GM12878 (cell line): ENCODE data around the gene SLC39A11.

Source experiments
- CEBPB ChIP-seq, 2 experiments: fragments of 150-350 bp in 1 of 2; IDR thresholded peaks; 2 replicates each; pipeline ENCODE4 v1.6.1; 2012 to 2014; ENCODE audit warnings: low read depth in 2 of 2, low read length in 2 of 2, borderline replicate concordance in 1 of 2, inconsistent platforms in 1 of 2
- CTCF ChIP-seq, 3 experiments: IDR thresholded peaks in 2 of 3; conservative IDR thresholded peaks in 1 of 3; 2 replicates each; pipeline ENCODE4 v1.5.1; 2011; ENCODE audit warnings: low read depth in 3 of 3, low read length in 3 of 3, mild to moderate bottlenecking in 3 of 3, control low read depth in 2 of 3, moderate library complexity in 2 of 3, inconsistent platforms in 1 of 3, mixed read lengths in 1 of 3; ENCODE audit not compliant: control insufficient read depth in 2 of 3, insufficient read depth in 1 of 3; ENCODE audit errors: extremely low read depth in 1 of 3
- EP300 ChIP-seq, 2 experiments: fragments of 150-350 bp in 1 of 2; IDR thresholded peaks; 2 replicates each; pipeline ENCODE4 v1.6.1; 2011 to 2012; ENCODE audit warnings: low read depth in 2 of 2, low read length in 2 of 2, borderline replicate concordance in 1 of 2, improper control_type of control experiment in 1 of 2, inconsistent platforms in 1 of 2; ENCODE audit not compliant: control insufficient read depth in 1 of 2
- GABPA ChIP-seq: IDR thresholded peaks from 2 replicates; pipeline ENCODE4 v1.6.1; 2014; ENCODE audit warnings: antibody characterized with exemption, low read depth, mild to moderate bottlenecking, inconsistent platforms
- HDAC2 ChIP-seq: fragments of 200-600 bp; sonication (generic); IDR thresholded peaks from 2 replicates; pipeline ENCODE4 v1.6.1; 2017
- JUND ChIP-seq: IDR thresholded peaks from 2 replicates; pipeline ENCODE4 v1.6.1; 2012; ENCODE audit warnings: low read depth, mild to moderate bottlenecking, low read length, improper control_type of control experiment, moderate library complexity
- MAX ChIP-seq: IDR thresholded peaks from 2 replicates; pipeline ENCODE4 v1.6.1; 2012; ENCODE audit warnings: low read depth, low read length, improper control_type of control experiment
- NFYB ChIP-seq: IDR thresholded peaks from 2 replicates; pipeline ENCODE4 v1.6.1; 2011; ENCODE audit warnings: low read depth, mild to moderate bottlenecking, low read length, improper control_type of control experiment, moderate library complexity; ENCODE audit not compliant: insufficient read depth
- NR2C1 ChIP-seq: fragments of 450-650 bp; IDR thresholded peaks from 2 replicates; pipeline ENCODE4 v1.6.1; 2017; ENCODE audit warnings: antibody characterized with exemption, mild to moderate bottlenecking, moderate library complexity
- POLR2A ChIP-seq: IDR thresholded peaks from 2 replicates; pipeline ENCODE4 v1.6.1; 2011; ENCODE audit warnings: low read depth, mild to moderate bottlenecking, low read length
- RAD21 ChIP-seq: IDR thresholded peaks from 2 replicates; pipeline ENCODE4 v1.6.1; 2011; ENCODE audit warnings: mild to moderate bottlenecking, low read depth, low read length, moderate library complexity; ENCODE audit not compliant: insufficient read depth
- SMC3 ChIP-seq: IDR thresholded peaks from 2 replicates; pipeline ENCODE4 v1.6.1; 2011; ENCODE audit warnings: low read length, improper control_type of control experiment, borderline replicate concordance
- ZBTB4 ChIP-seq: fragments of 450-650 bp; formaldehyde crosslinking; IDR thresholded peaks from 2 replicates; pipeline ENCODE4 v1.4.0; 2022; ENCODE audit warnings: mild to moderate bottlenecking, moderate library complexity

- TF ChIP-seq MAX: no peak
- TF ChIP-seq JUND: no peak
- TF ChIP-seq GABPA: no peak
- TF ChIP-seq CEBPB (IDR thresholded peaks at IDR 0.05; ENCODE audit: borderline replicate concordance in 1 of 2, low read depth in 2 of 2, low read length in 2 of 2): no peak
- TF ChIP-seq NR2C1: no peak
- TF ChIP-seq HDAC2: no peak
- TF ChIP-seq CTCF (IDR thresholded peaks at IDR 0.05 in 2 of 3, conservative IDR thresholded peaks at IDR 0.05 in 1 of 3; ENCODE audit: control insufficient read depth in 2 of 3, extremely low read depth in 1 of 3, insufficient read depth in 1 of 3, low read depth in 3 of 3, low read length in 3 of 3): no peak
- TF ChIP-seq SMC3: no peak
- no peak for TF ChIP-seq NFYB
- TF ChIP-seq EP300 (IDR thresholded peaks at IDR 0.05; ENCODE audit: borderline replicate concordance in 1 of 2, control insufficient read depth in 1 of 2, low read depth in 2 of 2, low read length in 2 of 2): no peak
- TF ChIP-seq POLR2A: no peak
- TF ChIP-seq RAD21: no peak
- TF ChIP-seq ZBTB4 (CRISPR knock-in tag): no peak
These were observed 231.7 kb downstream of the SLC39A11 start for GRCh38 chr17:72860778-72861177.
